ENCODE results near the gene CHRNB2. TPM values are rescaled to one million over a fixed set of nuclear protein-coding genes. Genes with fewer than 3 reads are reported as not detected.
"Not testable (repeated sequence)": the region's sequence is repeated elsewhere in the genome, so short reads cannot be mapped to it uniquely, and the experiment has no call there.

CHRNB2 gene, protein sequence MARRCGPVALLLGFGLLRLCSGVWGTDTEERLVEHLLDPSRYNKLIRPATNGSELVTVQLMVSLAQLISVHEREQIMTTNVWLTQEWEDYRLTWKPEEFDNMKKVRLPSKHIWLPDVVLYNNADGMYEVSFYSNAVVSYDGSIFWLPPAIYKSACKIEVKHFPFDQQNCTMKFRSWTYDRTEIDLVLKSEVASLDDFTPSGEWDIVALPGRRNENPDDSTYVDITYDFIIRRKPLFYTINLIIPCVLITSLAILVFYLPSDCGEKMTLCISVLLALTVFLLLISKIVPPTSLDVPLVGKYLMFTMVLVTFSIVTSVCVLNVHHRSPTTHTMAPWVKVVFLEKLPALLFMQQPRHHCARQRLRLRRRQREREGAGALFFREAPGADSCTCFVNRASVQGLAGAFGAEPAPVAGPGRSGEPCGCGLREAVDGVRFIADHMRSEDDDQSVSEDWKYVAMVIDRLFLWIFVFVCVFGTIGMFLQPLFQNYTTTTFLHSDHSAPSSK
- polyA plus RNA-seq (2012; ENCODE audit: low read depth, missing spikeins), result 0.05 TPM

DNA sequence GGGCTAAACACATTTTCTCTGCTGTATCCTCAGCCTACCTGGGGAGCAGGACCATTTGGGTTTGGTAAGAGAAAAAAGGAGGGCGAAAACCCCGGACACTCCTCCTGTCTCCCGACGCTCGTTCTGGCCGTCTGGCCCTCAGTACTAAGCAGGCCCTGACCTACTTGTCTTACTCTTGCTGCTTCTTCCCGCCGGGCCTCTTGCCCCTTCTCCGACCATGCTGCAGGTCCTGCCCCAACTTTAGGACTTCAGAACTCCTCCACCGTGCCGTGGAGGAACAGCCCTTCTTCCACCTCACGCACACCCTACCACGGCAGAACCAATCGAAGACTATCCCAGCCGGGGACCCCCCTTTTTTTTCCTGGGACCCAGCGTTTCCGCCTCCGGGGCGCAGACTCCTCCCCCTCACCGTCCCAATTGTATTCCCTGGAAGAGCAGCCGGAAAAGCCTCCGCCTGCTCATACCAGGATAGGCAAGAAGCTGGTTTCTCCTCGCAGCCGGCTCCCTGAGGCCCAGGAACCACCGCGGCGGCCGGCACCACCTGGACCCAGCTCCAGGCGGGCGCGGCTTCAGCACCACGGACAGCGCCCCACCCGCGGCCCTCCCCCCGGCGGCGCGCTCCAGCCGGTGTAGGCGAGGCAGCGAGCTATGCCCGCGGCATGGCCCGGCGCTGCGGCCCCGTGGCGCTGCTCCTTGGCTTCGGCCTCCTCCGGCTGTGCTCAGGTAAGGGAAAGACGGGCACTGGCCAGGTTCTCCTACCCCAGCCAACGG lies at the start of gene CHRNB2:
CHRNB2 (plus strand) TSS at position 393 of the 771 bp plus-strand sequence; CDS start at position 660, 267 bp downstream.
- no peak for TF ChIP-seq POLR2A (IDR thresholded peaks at IDR 0.05; ENCODE audit: low read depth, low read length)
- no peak for TF ChIP-seq PAX5 (IDR thresholded peaks at IDR 0.05; ENCODE audit: insufficient read depth, low read length, severe bottlenecking)
- TF ChIP-seq SPI1 (IDR thresholded peaks at IDR 0.05; ENCODE audit: low read depth, low read length), result no peak
- TF ChIP-seq POLR2AphosphoS5 (IDR thresholded peaks at IDR 0.05; ENCODE audit: low read depth, low read length), result no peak
- FAIRE-seq, result peak; percentile 81
- peak; percentile 93 for DNase-seq (ENCODE audit: insufficient read length, low spot score)

DNA sequence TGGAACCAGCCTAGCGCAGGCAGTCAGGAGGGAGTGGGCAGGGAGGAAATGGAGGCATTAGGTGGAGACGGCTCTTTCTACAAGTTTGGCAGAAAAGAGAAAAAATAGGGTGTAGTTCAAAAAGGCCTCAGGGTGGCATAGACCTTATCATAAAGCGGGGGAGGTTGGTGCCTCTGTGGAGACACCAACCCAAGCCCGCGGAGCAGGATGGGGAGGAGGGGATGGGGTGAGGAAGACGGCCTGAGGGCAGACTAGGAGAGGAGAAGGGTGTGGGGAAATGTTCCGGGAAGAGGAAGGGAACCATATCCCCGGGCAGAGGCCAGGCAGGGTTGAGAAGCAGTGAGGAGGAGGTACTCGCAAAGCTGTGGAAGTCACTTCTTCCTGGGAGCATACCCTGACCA lies 48.0 kb upstream of the CHRNB2 start:
- DNase-seq (ENCODE audit: insufficient read length, low spot score) (no peak), FAIRE-seq (no peak)
- TF ChIP-seq POLR2A (IDR thresholded peaks at IDR 0.05; ENCODE audit: low read depth, low read length), result no peak
- no peak for TF ChIP-seq SPI1 (IDR thresholded peaks at IDR 0.05; ENCODE audit: low read depth, low read length)
- TF ChIP-seq POLR2AphosphoS5 (IDR thresholded peaks at IDR 0.05; ENCODE audit: low read depth, low read length), result no peak
- TF ChIP-seq TAF1 (IDR thresholded peaks at IDR 0.05; ENCODE audit: low read depth, low read length), result no peak
- no peak for TF ChIP-seq PAX5 (IDR thresholded peaks at IDR 0.05; ENCODE audit: insufficient read depth, low read length, severe bottlenecking)
- no peak for TF ChIP-seq POU2F2 (IDR thresholded peaks at IDR 0.05; ENCODE audit: low read depth, low read length)

DNA sequence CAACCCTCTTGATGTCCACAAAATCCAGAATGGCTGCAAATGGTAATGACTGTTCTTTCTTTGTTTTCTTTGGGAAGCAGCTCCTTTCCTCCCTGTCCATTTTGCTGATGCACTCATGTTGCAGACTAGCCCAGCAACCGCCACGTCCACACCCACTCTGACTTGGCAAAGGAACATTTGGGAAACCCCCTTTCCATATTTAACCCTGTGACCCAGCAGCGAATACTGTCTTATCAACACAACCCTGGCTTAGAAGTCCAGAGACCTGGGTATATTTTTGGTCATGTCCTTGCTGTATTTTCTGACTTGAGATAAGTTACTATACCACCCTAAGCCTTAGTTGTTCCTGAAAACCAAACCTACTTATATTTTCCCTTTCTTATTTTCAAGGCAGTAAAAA lies 47.2 kb upstream of the CHRNB2 start:
- TF ChIP-seq PAX5 (IDR thresholded peaks at IDR 0.05; ENCODE audit: insufficient read depth, low read length, severe bottlenecking) (no peak), POLR2A (IDR thresholded peaks at IDR 0.05; ENCODE audit: low read depth, low read length) (no peak), TAF1 (IDR thresholded peaks at IDR 0.05; ENCODE audit: low read depth, low read length) (no peak), POLR2AphosphoS5 (IDR thresholded peaks at IDR 0.05; ENCODE audit: low read depth, low read length) (no peak), SPI1 (IDR thresholded peaks at IDR 0.05; ENCODE audit: low read depth, low read length) (no peak), POU2F2 (IDR thresholded peaks at IDR 0.05; ENCODE audit: low read depth, low read length) (no peak)
- FAIRE-seq (no peak), DNase-seq (ENCODE audit: insufficient read length, low spot score) (no peak)

DNA sequence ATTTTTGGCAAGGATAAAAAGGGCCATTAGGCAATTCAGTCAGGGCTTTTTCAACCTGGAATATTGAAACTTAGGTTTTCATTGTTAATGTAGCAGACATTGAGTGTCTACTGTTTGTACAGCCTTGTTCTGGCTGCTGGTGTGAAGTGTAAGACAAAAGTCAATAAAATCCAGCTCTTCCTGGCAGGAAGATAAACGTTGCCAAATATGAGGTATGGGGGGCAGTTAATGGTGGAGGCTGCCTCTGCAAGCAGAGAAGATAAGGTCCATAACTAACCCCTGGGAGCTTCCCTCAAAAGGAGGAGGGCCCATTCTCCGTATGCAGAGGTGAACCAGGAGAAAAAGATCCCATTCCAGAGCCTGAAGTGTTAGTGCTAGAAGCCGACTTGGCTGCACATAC lies 45.9 kb upstream of the CHRNB2 start:
- no peak for DNase-seq (ENCODE audit: insufficient read length, low spot score)
- FAIRE-seq, result no peak
- TF ChIP-seq PAX5 (IDR thresholded peaks at IDR 0.05; ENCODE audit: insufficient read depth, low read length, severe bottlenecking), result no peak

DNA sequence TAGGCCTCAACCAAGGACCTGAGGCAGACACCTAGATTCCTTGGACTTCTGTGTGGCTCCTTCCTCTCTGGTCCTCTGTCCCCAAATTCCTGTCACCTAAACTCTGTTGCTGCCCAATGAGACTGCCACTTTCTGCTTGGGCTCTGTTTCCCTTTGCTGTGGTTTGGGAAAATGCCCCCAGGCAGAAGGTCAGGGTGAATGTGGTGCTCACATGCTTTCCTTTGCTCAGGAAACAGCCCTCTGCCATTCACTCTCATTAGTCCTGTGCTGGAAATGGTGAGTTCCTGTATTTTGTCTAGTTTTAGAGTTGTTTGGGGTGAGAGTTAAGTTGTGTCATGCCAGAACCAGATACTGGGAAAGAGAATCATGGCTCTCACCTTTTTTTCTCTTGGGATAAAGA lies 42.7 kb upstream of the CHRNB2 start:
- TF ChIP-seq TAF1 (IDR thresholded peaks at IDR 0.05; ENCODE audit: low read depth, low read length) (no peak), SPI1 (IDR thresholded peaks at IDR 0.05; ENCODE audit: low read depth, low read length) (no peak), POU2F2 (IDR thresholded peaks at IDR 0.05; ENCODE audit: low read depth, low read length) (no peak), POLR2AphosphoS5 (IDR thresholded peaks at IDR 0.05; ENCODE audit: low read depth, low read length) (no peak), PAX5 (IDR thresholded peaks at IDR 0.05; ENCODE audit: insufficient read depth, low read length, severe bottlenecking) (no peak), POLR2A (IDR thresholded peaks at IDR 0.05; ENCODE audit: low read depth, low read length) (no peak)
- no peak for DNase-seq (ENCODE audit: insufficient read length, low spot score)
- no peak for FAIRE-seq

DNA sequence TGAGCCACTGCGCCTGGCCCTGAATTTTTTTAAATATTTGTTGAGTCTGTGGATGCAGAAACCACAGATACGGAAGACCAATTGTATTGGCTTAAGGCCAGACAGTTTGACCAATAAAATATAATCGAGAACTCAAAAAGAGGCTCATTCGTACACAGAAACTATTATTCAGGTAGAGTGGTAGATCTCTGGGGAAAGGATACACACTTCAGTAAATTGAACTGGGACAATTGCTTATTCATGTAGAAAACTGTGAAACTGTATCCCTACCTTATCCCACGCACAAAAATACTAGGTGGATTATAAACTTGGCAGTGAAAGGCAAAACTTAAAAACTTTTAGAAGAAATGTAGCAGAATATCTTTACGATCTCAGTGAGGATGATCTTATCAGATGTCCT lies 40.4 kb upstream of the CHRNB2 start:
- DNase-seq (ENCODE audit: insufficient read length, low spot score), result no peak

DNA sequence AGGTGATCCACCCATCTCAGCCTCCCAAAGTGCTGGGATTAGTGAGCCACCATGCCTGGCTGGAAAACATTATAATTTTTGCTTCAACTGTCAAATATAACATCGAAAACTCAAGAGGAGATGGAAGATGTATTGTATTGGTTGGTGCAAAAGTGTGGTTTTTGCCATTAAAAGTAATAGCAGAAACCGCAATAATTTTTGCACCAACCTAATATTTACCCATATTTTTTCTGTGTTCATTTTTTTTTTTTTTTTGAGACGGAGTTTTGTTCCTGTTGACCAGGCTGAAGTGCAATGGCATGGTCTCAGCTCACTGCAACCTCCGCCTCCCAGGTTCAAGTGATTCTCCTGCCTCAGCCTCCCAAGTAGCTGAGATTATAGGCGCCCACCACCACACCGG lies 38.3 kb upstream of the CHRNB2 start:
- no peak for DNase-seq (ENCODE audit: insufficient read length, low spot score)
- TF ChIP-seq POLR2AphosphoS5 (IDR thresholded peaks at IDR 0.05; ENCODE audit: low read depth, low read length) (no peak), PAX5 (IDR thresholded peaks at IDR 0.05; ENCODE audit: insufficient read depth, low read length, severe bottlenecking) (no peak), POU2F2 (IDR thresholded peaks at IDR 0.05; ENCODE audit: low read depth, low read length) (no peak), SPI1 (IDR thresholded peaks at IDR 0.05; ENCODE audit: low read depth, low read length) (no peak), TAF1 (IDR thresholded peaks at IDR 0.05; ENCODE audit: low read depth, low read length) (no peak), POLR2A (IDR thresholded peaks at IDR 0.05; ENCODE audit: low read depth, low read length) (no peak)
- no peak for FAIRE-seq

More for the DNA sequence above, 40.4 kb upstream of the CHRNB2 start:
- no peak for FAIRE-seq
- TF ChIP-seq POLR2AphosphoS5 (IDR thresholded peaks at IDR 0.05; ENCODE audit: low read depth, low read length) (no peak), TAF1 (IDR thresholded peaks at IDR 0.05; ENCODE audit: low read depth, low read length) (no peak), PAX5 (IDR thresholded peaks at IDR 0.05; ENCODE audit: insufficient read depth, low read length, severe bottlenecking) (no peak), POU2F2 (IDR thresholded peaks at IDR 0.05; ENCODE audit: low read depth, low read length) (no peak), POLR2A (IDR thresholded peaks at IDR 0.05; ENCODE audit: low read depth, low read length) (no peak), SPI1 (IDR thresholded peaks at IDR 0.05; ENCODE audit: low read depth, low read length) (no peak)

DNA sequence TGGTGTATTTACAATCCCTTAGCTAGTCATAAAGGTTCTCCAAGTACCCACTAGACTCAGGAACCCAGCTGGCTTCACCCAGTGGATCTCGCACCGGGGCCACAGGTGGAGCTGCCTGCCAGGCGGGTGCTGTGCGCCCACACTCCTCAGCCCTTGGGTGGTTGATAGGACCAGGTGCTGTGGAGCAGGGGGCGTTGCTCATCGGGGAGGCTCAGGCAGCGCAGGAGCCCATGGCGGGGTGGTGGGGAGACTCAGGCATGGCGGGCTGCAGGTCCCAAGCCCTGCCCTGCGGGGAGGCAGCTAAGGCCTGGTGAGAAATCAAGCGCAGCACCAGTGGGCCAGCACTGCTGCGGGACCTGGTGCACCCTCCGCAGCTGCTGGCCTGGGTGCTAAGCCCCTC lies 35.6 kb upstream of the CHRNB2 start:
- not testable (repeated sequence) for FAIRE-seq; DNase-seq (ENCODE audit: insufficient read length, low spot score)

DNA sequence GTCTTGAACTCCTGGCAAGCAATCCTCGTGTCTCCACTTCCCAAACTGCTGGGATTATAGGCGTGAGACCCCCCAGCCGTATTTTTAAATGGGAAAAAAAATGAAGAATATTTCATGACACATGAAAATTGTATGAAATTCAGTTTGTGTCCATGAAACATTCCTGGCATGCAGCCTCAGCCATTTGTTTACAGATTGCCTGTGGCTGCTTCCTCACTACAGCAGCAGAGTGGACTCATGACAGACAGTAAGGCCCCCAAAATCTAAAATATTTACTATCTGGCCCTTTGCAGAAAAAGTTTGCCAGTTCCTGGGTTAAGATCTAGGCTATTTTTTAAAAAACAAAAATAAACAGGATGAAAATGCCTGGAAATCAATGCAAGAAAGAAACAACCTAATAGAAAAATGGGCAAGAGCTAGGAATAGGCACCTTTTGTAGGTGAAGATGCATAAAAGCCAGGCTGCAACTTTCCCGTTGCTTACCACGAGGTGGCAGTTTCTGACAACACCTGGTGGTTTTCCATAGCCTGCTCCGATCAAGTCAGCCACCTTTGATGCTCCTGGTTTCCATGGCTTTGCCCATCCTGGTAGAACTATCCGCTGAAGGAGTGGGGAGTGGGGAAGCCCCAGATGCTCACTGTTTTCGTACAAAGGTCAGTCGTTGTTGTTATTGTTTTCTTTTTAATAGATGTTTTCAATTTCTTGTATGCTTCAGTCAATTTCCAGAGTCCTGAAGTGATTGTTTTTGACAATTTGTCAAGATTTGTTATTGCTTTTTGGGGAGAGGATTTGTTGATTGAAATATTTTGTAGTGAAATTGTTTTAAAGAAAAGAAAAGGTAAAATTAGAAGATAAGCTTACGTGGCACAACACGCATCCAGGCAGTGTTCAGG lies 33.4 kb upstream of the CHRNB2 start:
- no peak for TF ChIP-seq TAF1 (IDR thresholded peaks at IDR 0.05; ENCODE audit: low read depth, low read length)
- TF ChIP-seq PAX5 (IDR thresholded peaks at IDR 0.05; ENCODE audit: insufficient read depth, low read length, severe bottlenecking), result no peak
- no peak for TF ChIP-seq POU2F2 (IDR thresholded peaks at IDR 0.05; ENCODE audit: low read depth, low read length)
- TF ChIP-seq POLR2A (IDR thresholded peaks at IDR 0.05; ENCODE audit: low read depth, low read length), result no peak
- no peak for TF ChIP-seq POLR2AphosphoS5 (IDR thresholded peaks at IDR 0.05; ENCODE audit: low read depth, low read length)
- no peak for TF ChIP-seq SPI1 (IDR thresholded peaks at IDR 0.05; ENCODE audit: low read depth, low read length)
- no peak for DNase-seq (ENCODE audit: insufficient read length, low spot score)
- FAIRE-seq, result no peak
